Activated T-helper 1 cell treated with anti-CD3 and anti-CD28 coated beads, Interleukin-12 subunit alpha, Interleukin-12 subunit beta, Interleukin-2, Interleukin-4 antibody, amounts not matched to agents 30 ng/mL and 10 ng/mL and 1 ng/mL, durations not matched to agents 14 hours and 24 hours and 36 hours (primary cell): ENCODE results near the gene DTX3. TPM values are rescaled to one million over a fixed set of nuclear protein-coding genes. Genes with fewer than 3 reads are reported as not detected.
"Not testable (repeated sequence)": the region's sequence is repeated elsewhere in the genome, so short reads cannot be mapped to it uniquely, and the experiment has no call there.

Experiments used
- DNase-seq: peaks from one replicate; pipeline ENCODE4 v3.0.0; 2021; ENCODE audit warnings: low spot score
- H3K27ac Mint-ChIP-seq: one replicate; pipeline ENCODE4 v1.8.0; 2021; ENCODE audit warnings: mild to moderate bottlenecking, mixed read lengths
- H3K27me3 Mint-ChIP-seq: one replicate; pipeline ENCODE4 v1.8.0; 2022; ENCODE audit warnings: mild to moderate bottlenecking, moderate library complexity, mixed read lengths; ENCODE audit not compliant: insufficient read depth
- H3K36me3 Mint-ChIP-seq: one replicate; pipeline ENCODE4 v1.8.0; 2021; ENCODE audit warnings: low read depth, mixed read lengths
- H3K4me1 Mint-ChIP-seq: one replicate; pipeline ENCODE4 v1.8.0; 2021; ENCODE audit warnings: low read depth, mixed read lengths
- H3K4me3 Mint-ChIP-seq: one replicate; pipeline ENCODE4 v1.8.0; 2021; ENCODE audit warnings: mild to moderate bottlenecking, moderate library complexity, mixed read lengths
- H3K9me3 Mint-ChIP-seq: one replicate; pipeline ENCODE4 v1.8.0; 2021; ENCODE audit warnings: mixed read lengths
- intact Hi-C: fragments of 100-400 bp; cut with micrococcal nuclease; formaldehyde crosslinking; loops from one replicate; pipeline ENCODE4 v1.15.1; 2024
- total RNA-seq: library from RNA; stranded (reverse); gene quantifications from 2 replicates; pipeline ENCODE4 v1.2.3, GENCODE V29; 2022

Gene DTX3, protein sequence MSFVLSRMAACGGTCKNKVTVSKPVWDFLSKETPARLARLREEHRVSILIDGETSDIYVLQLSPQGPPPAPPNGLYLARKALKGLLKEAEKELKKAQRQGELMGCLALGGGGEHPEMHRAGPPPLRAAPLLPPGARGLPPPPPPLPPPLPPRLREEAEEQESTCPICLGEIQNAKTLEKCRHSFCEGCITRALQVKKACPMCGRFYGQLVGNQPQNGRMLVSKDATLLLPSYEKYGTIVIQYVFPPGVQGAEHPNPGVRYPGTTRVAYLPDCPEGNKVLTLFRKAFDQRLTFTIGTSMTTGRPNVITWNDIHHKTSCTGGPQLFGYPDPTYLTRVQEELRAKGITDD
- 16.8 and 18.5 TPM in 2 replicates for total RNA-seq

DNA sequence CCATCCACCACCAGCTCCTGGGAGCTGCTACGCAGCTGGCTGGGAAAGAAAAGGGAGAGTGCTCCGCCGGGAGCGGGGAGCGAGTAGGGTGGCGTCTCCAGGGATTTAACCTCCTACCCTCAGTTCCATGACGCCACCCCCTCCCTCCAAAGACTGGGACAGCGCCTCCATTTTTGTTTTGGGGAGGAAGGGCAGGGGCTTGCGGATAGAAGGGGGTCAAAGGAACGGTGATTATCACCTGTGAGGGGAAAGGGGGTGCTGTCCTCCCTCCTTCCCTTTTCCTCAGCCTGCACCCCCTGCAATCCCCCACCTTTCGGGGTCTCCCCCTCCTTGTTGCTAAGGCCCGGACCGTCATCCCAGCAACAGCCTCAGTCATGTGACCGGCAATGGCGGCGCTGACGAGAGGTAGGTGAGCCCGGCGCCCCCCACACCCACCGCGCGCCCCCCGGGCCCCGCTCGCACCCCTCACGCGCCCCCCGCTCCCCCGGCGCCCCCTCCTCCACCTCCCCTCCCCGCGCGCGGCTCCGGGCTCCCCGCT, at the start of gene DTX3:
Gene DTX3 (plus strand): TSS at position 371 of the 538 bp plus-strand sequence. CDS start 1,694 bp downstream, outside the sequence.
- Mint-ChIP-seq H3K36me3 (peaks cover 28% of the 10 kb centered on the region), H3K27ac (peak within 1 kb of the TSS; percentile 86), H3K4me3 (peak within 1 kb of the TSS; percentile 78), H3K4me1 (peaks cover 19% of the 10 kb centered on the region), H3K27me3 (peaks cover 1% of the 10 kb centered on the region), H3K9me3 (no peaks in the 10 kb centered on the region)
- DNase-seq, result no peak
- intact Hi-C loops, result loop anchor here (2.0 kb wide), 1 partner anchor 14 kb away; the partner anchor contains the start of gene PIP4K2C

DNA sequence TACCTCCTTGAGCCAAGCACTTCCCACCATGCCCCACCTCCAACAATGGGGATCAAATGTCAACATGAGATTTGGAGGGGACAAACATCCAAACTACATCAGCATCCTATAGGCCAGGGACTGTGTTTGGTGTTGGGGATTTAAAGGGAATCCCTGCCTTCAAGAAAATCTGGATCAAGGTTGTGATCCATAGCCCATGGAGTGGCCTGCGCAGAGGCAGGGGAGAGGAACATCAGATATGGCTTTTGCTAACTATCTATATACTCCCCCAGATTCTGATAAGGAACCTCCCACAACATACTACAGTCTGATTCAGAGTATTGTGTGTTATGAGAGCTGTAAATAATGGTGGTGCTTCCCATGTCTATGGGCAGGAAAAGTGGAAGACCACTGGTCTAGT, 49.7 kb upstream of the DTX3 start:
- no peak overlapping the region for H3K4me3 Mint-ChIP-seq

DNA sequence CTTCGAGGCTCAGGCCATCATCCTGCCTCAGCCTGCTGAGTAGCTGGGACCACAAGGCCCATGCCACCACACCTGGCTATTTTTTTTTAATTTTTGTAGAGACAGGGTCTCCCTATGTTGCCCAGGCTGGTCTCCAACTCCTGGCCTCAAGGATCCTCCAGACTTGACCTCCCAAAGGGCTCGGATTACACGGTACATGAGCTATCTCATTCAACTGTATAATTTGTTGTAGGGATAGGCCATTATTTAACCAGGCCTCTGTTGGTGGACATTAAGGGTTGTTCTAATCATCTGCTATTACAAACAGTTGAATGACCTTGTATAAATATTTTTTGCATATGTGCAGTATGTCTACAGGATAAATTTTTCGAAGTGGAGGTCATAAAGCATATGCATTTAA, 45.8 kb upstream of the DTX3 start:
- intact Hi-C loops, result loop anchor here (1.0 kb wide), 1 partner anchor 9 kb away; the partner anchor contains the start of gene KIF5A
- no peak overlapping the region for H3K27ac Mint-ChIP-seq
- H3K36me3 Mint-ChIP-seq, result no peaks in the 10 kb centered on the region
- no peak overlapping the region for H3K4me3 Mint-ChIP-seq
- no peak for DNase-seq
- H3K4me1 Mint-ChIP-seq, result no peaks in the 10 kb centered on the region
- peaks cover 11% of the 10 kb centered on the region for H3K27me3 Mint-ChIP-seq
- no peaks in the 10 kb centered on the region for H3K9me3 Mint-ChIP-seq

More for the DNA sequence above, 49.7 kb upstream of the DTX3 start:
- DNase-seq, result no peak
- Mint-ChIP-seq H3K36me3 (no peaks in the 10 kb centered on the region), H3K27me3 (peaks cover 4% of the 10 kb centered on the region), H3K4me1 (peaks cover 8% of the 10 kb centered on the region), H3K9me3 (no peaks in the 10 kb centered on the region), H3K27ac (no peak overlapping the region)
- intact Hi-C loops, result loop anchor here (5.0 kb wide), 1 partner anchor 57 kb away; the partner anchor contains the start of gene ARHGEF25

DNA sequence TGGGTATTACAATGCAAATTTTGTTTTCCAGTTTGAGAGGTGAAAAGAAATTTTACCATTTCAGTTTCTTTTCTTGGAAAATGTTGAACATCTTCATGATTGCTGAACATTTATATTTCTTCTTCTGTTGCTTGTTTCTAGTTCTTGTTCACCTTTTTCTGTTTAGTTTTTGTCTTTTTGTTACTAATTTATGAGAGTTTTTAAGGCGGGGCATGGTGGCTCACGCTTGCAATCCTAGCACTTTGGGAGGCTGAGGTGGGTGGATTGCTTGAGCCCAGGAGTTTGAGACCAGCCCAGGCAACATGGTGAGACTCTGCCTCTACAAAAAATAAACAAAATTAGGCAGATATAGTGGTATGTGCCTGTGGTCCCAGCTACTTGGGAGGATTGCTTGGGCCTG, 44.1 kb upstream of the DTX3 start:
- H3K27me3 Mint-ChIP-seq, result peaks cover 15% of the 10 kb centered on the region
- H3K36me3 Mint-ChIP-seq, result no peaks in the 10 kb centered on the region
- H3K27ac Mint-ChIP-seq, result no peak overlapping the region

DNA sequence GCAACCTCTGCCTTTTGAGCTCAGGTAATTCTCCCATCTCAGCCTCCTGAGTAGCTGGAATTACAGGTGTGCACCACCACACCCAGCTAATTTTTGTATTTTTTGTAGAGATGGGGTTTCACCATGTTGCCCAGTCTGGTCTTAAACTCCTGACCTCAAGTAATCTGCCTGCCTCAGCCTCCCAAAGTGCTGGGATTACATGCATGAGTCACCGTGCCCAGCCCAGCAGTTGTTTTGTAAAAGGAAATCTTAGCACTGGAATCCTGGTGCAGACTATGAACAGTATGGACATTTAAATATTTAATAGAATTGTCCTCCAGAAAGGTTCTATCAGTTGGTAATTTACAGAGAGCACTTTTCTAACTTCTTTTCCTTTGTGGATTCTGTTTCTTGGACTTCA, 43.5 kb upstream of the DTX3 start:
- H3K9me3 Mint-ChIP-seq, H3K4me3 Mint-ChIP-seq, intact Hi-C loops, H3K27ac Mint-ChIP-seq, H3K4me1 Mint-ChIP-seq, H3K36me3 Mint-ChIP-seq, DNase-seq: not testable (repeated sequence)
- H3K27me3 Mint-ChIP-seq, result peaks cover 15% of the 10 kb centered on the region

More for the DNA sequence above, 44.1 kb upstream of the DTX3 start:
- Mint-ChIP-seq H3K9me3 (no peaks in the 10 kb centered on the region), H3K4me3 (no peak overlapping the region), H3K4me1 (no peaks in the 10 kb centered on the region)
- DNase-seq, result no peak
- intact Hi-C loops, result no loop called here

DNA sequence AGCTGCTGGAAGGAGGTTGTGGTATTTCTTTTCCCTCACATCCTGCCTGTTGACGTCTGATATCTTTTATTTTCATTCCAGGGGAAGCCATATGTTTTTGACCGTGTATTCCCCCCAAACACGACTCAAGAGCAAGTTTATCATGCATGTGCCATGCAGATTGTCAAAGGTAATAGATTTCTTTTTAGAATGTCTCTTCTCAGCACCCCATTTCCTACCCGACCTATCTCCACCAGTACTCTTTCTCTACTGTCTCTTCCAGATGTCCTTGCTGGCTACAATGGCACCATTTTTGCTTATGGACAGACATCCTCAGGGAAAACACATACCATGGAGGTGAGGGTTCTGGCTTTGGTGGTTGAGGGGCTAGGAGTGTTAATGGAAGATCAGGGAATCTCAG, 41.3 kb upstream of the DTX3 start:
- intact Hi-C loops, result no loop called here
- DNase-seq, result no peak
- Mint-ChIP-seq H3K27ac (no peak overlapping the region), H3K4me3 (no peak overlapping the region), H3K4me1 (no peaks in the 10 kb centered on the region), H3K27me3 (peaks cover 12% of the 10 kb centered on the region), H3K36me3 (no peaks in the 10 kb centered on the region), H3K9me3 (no peaks in the 10 kb centered on the region)

DNA sequence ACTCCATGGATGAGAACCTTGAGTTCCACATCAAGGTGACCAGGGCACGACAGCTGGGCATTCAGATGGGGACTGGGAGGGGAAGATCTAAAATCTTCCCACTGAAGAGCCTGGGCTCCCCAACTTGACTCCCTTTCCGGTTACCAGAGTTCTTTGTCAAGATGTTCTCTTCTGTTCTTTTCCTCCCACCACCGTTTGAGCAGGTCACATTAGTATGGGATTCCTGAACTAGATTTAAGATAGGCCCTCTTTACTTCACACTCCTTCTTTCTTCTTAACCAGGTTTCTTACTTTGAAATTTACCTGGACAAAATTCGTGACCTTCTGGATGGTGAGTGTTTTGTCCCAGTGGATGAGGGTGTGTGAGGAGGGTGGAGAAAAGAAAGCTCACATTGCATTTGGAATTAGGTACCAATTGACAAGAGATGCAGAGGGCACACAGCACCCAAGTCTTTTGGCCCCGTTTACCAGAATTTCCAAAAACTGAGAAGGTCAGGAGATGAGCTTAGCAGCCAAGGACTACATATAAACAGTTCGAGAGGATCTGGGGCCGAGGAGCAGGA, 40.4 kb upstream of the DTX3 start:
- no peak overlapping the region for H3K27ac Mint-ChIP-seq
- H3K4me3 Mint-ChIP-seq, result no peak overlapping the region

DNA sequence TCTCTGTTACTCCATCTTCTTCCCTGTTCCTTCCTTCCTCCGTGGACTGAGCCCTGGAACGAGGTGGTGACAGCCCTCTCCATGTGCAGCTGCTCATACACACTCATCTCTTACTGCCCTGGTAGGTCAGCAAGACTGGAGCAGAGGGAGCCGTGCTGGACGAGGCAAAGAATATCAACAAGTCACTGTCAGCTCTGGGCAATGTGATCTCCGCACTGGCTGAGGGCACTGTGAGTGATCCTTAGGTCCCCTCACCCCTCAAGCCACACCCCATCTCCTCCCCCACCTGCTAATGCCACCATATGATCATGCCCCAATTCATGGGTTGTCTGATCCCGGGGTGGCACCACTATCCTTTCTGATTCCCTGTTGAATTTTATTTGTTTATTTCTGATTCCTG, 35.8 kb upstream of the DTX3 start:
- Mint-ChIP-seq H3K4me3 (no peak overlapping the region), H3K4me1 (no peaks in the 10 kb centered on the region), H3K27ac (no peak overlapping the region), H3K9me3 (no peaks in the 10 kb centered on the region), H3K36me3 (no peaks in the 10 kb centered on the region), H3K27me3 (peaks cover 3% of the 10 kb centered on the region)
- DNase-seq, result no peak
- intact Hi-C loops, result no loop called here

More for the DNA sequence above, 40.4 kb upstream of the DTX3 start:
- H3K4me1 Mint-ChIP-seq, result no peaks in the 10 kb centered on the region
- no peaks in the 10 kb centered on the region for H3K36me3 Mint-ChIP-seq
- peaks cover 12% of the 10 kb centered on the region for H3K27me3 Mint-ChIP-seq
- intact Hi-C loops, result no loop called here
- no peak for DNase-seq
- H3K9me3 Mint-ChIP-seq, result no peaks in the 10 kb centered on the region

DNA sequence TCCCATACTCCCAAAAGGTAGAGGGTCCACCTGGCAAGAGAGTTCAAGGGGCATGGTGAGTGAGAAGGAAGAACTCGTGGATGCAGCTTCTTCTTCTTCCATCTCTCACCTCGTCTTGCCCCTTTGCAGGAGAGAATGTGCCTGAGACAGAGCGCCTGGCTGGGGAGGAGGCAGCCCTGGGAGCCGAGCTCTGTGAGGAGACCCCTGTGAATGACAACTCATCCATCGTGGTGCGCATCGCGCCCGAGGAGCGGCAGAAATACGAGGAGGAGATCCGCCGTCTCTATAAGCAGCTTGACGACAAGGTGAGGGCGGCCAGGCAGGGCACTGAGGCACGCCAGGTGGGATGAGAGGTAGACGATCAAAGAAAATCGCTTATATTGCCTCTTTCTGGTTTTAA, 34.8 kb upstream of the DTX3 start:
- intact Hi-C loops, result no loop called here
- Mint-ChIP-seq H3K27me3 (peaks cover under 1% of the 10 kb centered on the region), H3K36me3 (no peaks in the 10 kb centered on the region), H3K4me1 (no peaks in the 10 kb centered on the region), H3K9me3 (no peaks in the 10 kb centered on the region), H3K27ac (no peak overlapping the region), H3K4me3 (no peak overlapping the region)
- DNase-seq, result no peak

DNA sequence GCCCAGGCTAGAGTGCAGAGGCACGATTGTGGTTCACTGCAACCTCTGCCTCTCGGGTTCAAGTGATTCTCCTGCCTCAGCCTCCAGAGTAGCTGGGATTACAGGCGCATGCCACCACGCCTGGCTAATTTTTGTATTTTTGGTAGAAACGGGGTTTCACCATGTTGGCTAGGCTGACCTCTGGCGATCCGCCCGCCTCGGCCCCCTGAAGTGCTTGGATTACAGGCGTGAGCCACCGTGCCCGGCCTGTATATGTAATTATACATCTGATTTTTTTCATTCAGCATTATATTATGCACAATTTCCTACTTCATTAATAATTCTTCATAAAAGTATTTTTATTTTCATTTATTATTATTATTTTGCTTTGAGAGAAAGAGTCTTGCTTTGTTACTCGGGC, 34.2 kb upstream of the DTX3 start:
- DNase-seq, H3K9me3 Mint-ChIP-seq, intact Hi-C loops, H3K27me3 Mint-ChIP-seq, H3K36me3 Mint-ChIP-seq, H3K4me1 Mint-ChIP-seq, H3K27ac Mint-ChIP-seq, H3K4me3 Mint-ChIP-seq: not testable (repeated sequence)

DNA sequence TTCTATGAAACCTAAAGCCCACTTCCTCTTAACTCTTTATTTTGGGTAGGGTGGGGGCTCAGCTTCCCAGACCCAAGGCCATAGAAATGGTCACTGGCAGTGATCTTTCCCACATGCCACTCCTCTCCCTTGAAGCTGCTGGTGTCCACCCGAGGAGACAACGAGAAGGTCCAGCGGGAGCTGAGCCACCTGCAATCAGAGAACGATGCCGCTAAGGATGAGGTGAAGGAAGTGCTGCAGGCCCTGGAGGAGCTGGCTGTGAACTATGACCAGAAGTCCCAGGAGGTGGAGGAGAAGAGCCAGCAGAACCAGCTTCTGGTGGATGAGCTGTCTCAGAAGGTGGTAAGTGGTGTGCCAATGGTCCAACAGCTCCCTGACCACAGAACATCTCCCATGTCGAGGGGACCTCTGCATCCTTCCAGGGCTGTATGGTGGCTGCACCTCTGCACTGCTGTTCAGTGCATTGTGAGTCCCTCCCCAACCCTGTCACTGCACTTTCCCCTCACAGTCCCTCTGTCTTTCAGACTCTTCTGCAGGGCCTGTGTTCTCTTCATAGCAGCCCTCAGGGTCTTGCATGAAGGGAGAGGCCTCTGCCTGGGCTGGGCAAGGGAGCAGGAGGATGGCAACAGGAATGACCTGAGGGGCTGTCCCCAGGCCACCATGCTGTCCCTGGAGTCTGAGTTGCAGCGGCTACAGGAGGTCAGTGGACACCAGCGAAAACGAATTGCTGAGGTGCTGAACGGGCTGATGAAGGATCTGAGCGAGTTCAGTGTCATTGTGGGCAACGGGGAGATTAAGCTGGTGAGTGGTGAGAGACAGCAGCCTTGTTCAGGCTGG, 32.5 kb upstream of the DTX3 start:
- DNase-seq, result no peak
- no peak overlapping the region for H3K4me3 Mint-ChIP-seq
- peaks cover 2% of the 10 kb centered on the region for H3K36me3 Mint-ChIP-seq
- no peaks in the 10 kb centered on the region for H3K27me3 Mint-ChIP-seq
- H3K4me1 Mint-ChIP-seq, result no peaks in the 10 kb centered on the region
- intact Hi-C loops, result no loop called here
- no peaks in the 10 kb centered on the region for H3K9me3 Mint-ChIP-seq
- H3K27ac Mint-ChIP-seq, result no peak overlapping the region

DNA sequence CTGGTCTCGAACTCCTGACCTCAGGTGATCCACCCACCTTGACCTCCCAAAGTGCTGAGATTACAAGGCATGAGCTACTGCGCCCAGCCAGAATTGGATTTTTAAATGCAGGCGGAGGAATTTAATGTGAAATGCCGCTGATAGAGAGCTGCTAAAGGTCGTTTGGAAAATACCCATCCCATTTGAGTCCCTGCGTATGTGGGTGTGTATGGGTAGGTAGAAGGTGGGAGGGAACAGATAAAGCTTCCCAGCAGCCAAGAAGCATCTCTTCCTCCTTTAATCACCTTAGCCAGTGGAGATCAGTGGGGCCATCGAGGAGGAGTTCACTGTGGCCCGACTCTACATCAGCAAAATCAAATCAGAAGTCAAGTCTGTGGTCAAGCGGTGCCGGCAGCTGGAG, 29.8 kb upstream of the DTX3 start:
- intact Hi-C loops, result no loop called here
- peaks cover 3% of the 10 kb centered on the region for H3K36me3 Mint-ChIP-seq
- no peak for DNase-seq
- H3K4me3 Mint-ChIP-seq, result no peak overlapping the region
- H3K27ac Mint-ChIP-seq, result no peak overlapping the region
- peaks cover 2% of the 10 kb centered on the region for H3K27me3 Mint-ChIP-seq
- no peaks in the 10 kb centered on the region for H3K9me3 Mint-ChIP-seq
- no peaks in the 10 kb centered on the region for H3K4me1 Mint-ChIP-seq
